H1 (cell line): ENCODE measurements around the gene GALC. TPM values are rescaled to one million over a fixed set of nuclear protein-coding genes. Genes with fewer than 3 reads are reported as not detected.

Experiments used
- CTCF ChIA-PET: fragments of 300-600 bp; sonication (Branson Sonifier 250); formaldehyde crosslinking; loops from one replicate; lab custom pipeline; 2021; ENCODE audit not compliant: partially characterized antibody; lab: Charles Lee
- POLR2A ChIA-PET: fragments of 300-600 bp; sonication (Branson Sonifier 250); formaldehyde crosslinking; loops from one replicate; lab custom pipeline; 2021; ENCODE audit warnings: inconsistent platforms; ENCODE audit not compliant: partially characterized antibody; lab: Charles Lee
- DNase-seq, 2 experiments: peaks; one replicate each; pipeline versions ENCODE4 v3.0.0 to v3.0.0-alpha.2; 2010 to 2022; ENCODE audit warnings: low spot score in 2 of 2, low read depth in 1 of 2, mixed read lengths in 1 of 2
- FAIRE-seq: peaks from 2 replicates; lab custom pipeline; 2011; peaks lifted over from hg19 to GRCh38; lab: Jason Lieb, UNC
- H2AFZ ChIP-seq: 2 replicates; pipeline ENCODE4 v1.8.1; 2012; ENCODE audit warnings: low read length, inconsistent platforms
- H2AK5ac ChIP-seq: 2 replicates; pipeline ENCODE4 v1.6.1; 2013; ENCODE audit warnings: low read depth, low read length
- H2BK120ac ChIP-seq: replicated peaks from 2 replicates; pipeline ENCODE3; 2013; ENCODE audit warnings: low read depth, low read length, inconsistent platforms
- H2BK12ac ChIP-seq: 2 replicates; pipeline ENCODE4 v1.6.1; 2013; ENCODE audit warnings: low read depth, low read length
- H2BK15ac ChIP-seq: 2 replicates; pipeline ENCODE4 v1.6.1; 2013; ENCODE audit warnings: low read length
- H2BK20ac ChIP-seq: 2 replicates; pipeline ENCODE4 v1.6.1; 2013; ENCODE audit warnings: low read length
- H2BK5ac ChIP-seq: 2 replicates; pipeline ENCODE4 v1.6.1; 2013; ENCODE audit warnings: low read depth, low read length
- H3K14ac ChIP-seq: 2 replicates; pipeline ENCODE4 v1.6.1; 2013; ENCODE audit warnings: inconsistent platforms; ENCODE audit not compliant: insufficient read length
- H3K18ac ChIP-seq: 2 replicates; pipeline ENCODE4 v1.6.1; 2013; ENCODE audit warnings: low read length; ENCODE audit errors: extremely low read depth
- H3K23ac ChIP-seq: 2 replicates; pipeline ENCODE4 v1.6.1; 2013; ENCODE audit warnings: inconsistent platforms; ENCODE audit not compliant: insufficient read length
- H3K23me2 ChIP-seq: 2 replicates; pipeline ENCODE4 v1.6.1; 2013; ENCODE audit warnings: low read depth, low read length
- H3K27ac ChIP-seq: 2 replicates; pipeline ENCODE4 v1.6.1; 2011; ENCODE audit warnings: low read depth, low read length, inconsistent platforms
- H3K27me3 ChIP-seq, 4 experiments: replicated peaks in 1 of 4; 1 replicate in 1 of 4; 2 replicates in 3 of 4; pipeline versions ENCODE4 v1.6.1 to v1.8.1; 2011 to 2013; ENCODE audit warnings: low read length in 3 of 4, mild to moderate bottlenecking in 3 of 4, inconsistent platforms in 2 of 4, mixed read lengths in 2 of 4, moderate library complexity in 1 of 4; ENCODE audit not compliant: control insufficient read depth in 3 of 4, insufficient read depth in 3 of 4; ENCODE audit errors: extremely low read depth in 1 of 4
- H3K36me3 ChIP-seq, 4 experiments: 2 replicates each; pipeline versions ENCODE4 v1.6.1 to v1.8.1; 2011 to 2013; ENCODE audit warnings: mild to moderate bottlenecking in 4 of 4, low read length in 3 of 4, moderate library complexity in 2 of 4, control low read depth in 1 of 4, inconsistent platforms in 1 of 4; ENCODE audit not compliant: insufficient read depth in 4 of 4, control insufficient read depth in 2 of 4
- H3K4ac ChIP-seq: replicated peaks from 2 replicates; pipeline ENCODE3; 2013; ENCODE audit warnings: low read length, low read depth, mixed read lengths, inconsistent platforms; ENCODE audit not compliant: insufficient read length
- H3K4me1 ChIP-seq, 4 experiments: replicated peaks in 1 of 4; 1 replicate in 1 of 4; 2 replicates in 3 of 4; pipeline versions ENCODE4 v1.6.1 to v1.8.1; 2011 to 2013; ENCODE audit warnings: low read length in 3 of 4, inconsistent platforms in 2 of 4, mixed read lengths in 1 of 4; ENCODE audit not compliant: insufficient read depth in 4 of 4, control insufficient read depth in 3 of 4
- H3K4me2 ChIP-seq, 2 experiments: 2 replicates each; pipeline versions ENCODE4 v1.6.1 to v1.8.1; 2011 to 2013; ENCODE audit warnings: low read depth in 2 of 2, low read length in 2 of 2, control low read depth in 1 of 2, inconsistent platforms in 1 of 2, mild to moderate bottlenecking in 1 of 2; ENCODE audit not compliant: insufficient read depth in 1 of 2
- H3K4me3 ChIP-seq, 4 experiments: fragments of 200-600, 300-600 bp in 1 of 4; sonication (generic), shearing (Covaris generic), sonication (Bioruptor Twin) in 1 of 4; 2 replicates each; pipeline versions ENCODE4 v1.5.1 to v1.8.1; 2011 to 2016; ENCODE audit warnings: low read length in 4 of 4, low read depth in 3 of 4, control low read depth in 2 of 4, inconsistent platforms in 2 of 4, mild to moderate bottlenecking in 2 of 4, mixed read lengths in 1 of 4, moderate library complexity in 1 of 4; ENCODE audit not compliant: insufficient read depth in 2 of 4; ENCODE audit errors: extremely low read depth in 1 of 4
- H3K56ac ChIP-seq: replicated peaks from 2 replicates; pipeline ENCODE3; 2013; ENCODE audit warnings: low read depth, mild to moderate bottlenecking, mixed read lengths, low read length, inconsistent platforms; ENCODE audit not compliant: insufficient read length
- H3K79me1 ChIP-seq: 2 replicates; pipeline ENCODE4 v1.6.1; 2013; ENCODE audit warnings: low read depth, low read length, control low read depth
- H3K79me2 ChIP-seq, 2 experiments: 2 replicates each; pipeline versions ENCODE4 v1.6.1 to v1.8.1; 2012 to 2013; ENCODE audit warnings: low read length in 2 of 2, mild to moderate bottlenecking in 2 of 2, inconsistent platforms in 1 of 2; ENCODE audit not compliant: insufficient read depth in 2 of 2, control insufficient read depth in 1 of 2
- H3K9ac ChIP-seq, 4 experiments: replicated peaks in 1 of 4; 1 replicate in 1 of 4; 2 replicates in 3 of 4; pipeline versions ENCODE4 v1.6.1 to v1.8.1; 2011 to 2013; ENCODE audit warnings: low read depth in 3 of 4, low read length in 3 of 4, control low read depth in 2 of 4, mild to moderate bottlenecking in 2 of 4, moderate library complexity in 2 of 4, inconsistent platforms in 1 of 4; ENCODE audit errors: extremely low read depth in 1 of 4
- H3K9me3 ChIP-seq, 2 experiments: 2 replicates each; pipeline versions ENCODE4 v1.6.1 to v1.8.1; 2012 to 2013; ENCODE audit warnings: mild to moderate bottlenecking in 2 of 2, moderate library complexity in 2 of 2, control low read depth in 1 of 2, inconsistent platforms in 1 of 2, low read depth in 1 of 2, low read length in 1 of 2, mixed read lengths in 1 of 2; ENCODE audit not compliant: insufficient read depth in 2 of 2
- H4K20me1 ChIP-seq, 2 experiments: replicated peaks in 1 of 2; 2 replicates each; pipeline versions ENCODE3 to v1.8.1; 2011 to 2013; ENCODE audit warnings: inconsistent platforms in 2 of 2, low read length in 2 of 2, mild to moderate bottlenecking in 1 of 2; ENCODE audit not compliant: insufficient read depth in 2 of 2, control insufficient read depth in 1 of 2
- H4K5ac ChIP-seq: 2 replicates; pipeline ENCODE4 v1.6.1; 2013; ENCODE audit warnings: low read length, low read depth, mixed read lengths, inconsistent platforms; ENCODE audit not compliant: insufficient read length
- H4K8ac ChIP-seq: 2 replicates; pipeline ENCODE4 v1.8.0; 2013; ENCODE audit warnings: mild to moderate bottlenecking, moderate library complexity, low read length, inconsistent platforms; ENCODE audit not compliant: insufficient read depth; ENCODE audit errors: extremely low read depth
- H4K91ac ChIP-seq: replicated peaks from 2 replicates; pipeline ENCODE3; 2013; ENCODE audit warnings: low read length, mixed read lengths, inconsistent platforms; ENCODE audit not compliant: insufficient read length
- HDAC6 ChIP-seq: IDR thresholded peaks from one replicate; pipeline ENCODE4 v1.7.1; 2012; ENCODE audit warnings: low read depth, mild to moderate bottlenecking, inconsistent platforms, low read length, moderate library complexity
- SAP30 ChIP-seq: fragments of 300-600 bp; sonication (generic); IDR thresholded peaks from 2 replicates; pipeline ENCODE4 v1.7.1; 2012; ENCODE audit warnings: low read length, moderate library complexity, mild to moderate bottlenecking, inconsistent platforms; ENCODE audit not compliant: insufficient read depth, insufficient replicate concordance
- TBP ChIP-seq: IDR thresholded peaks from 2 replicates; pipeline ENCODE4 v1.6.1; 2011; ENCODE audit warnings: low read depth, low read length, improper control_type of control experiment
- WGBS, 2 experiments: shearing (Covaris generic) in 1 of 2; methylation state at CpG; one replicate each; pipeline versions ENCODE4 v1.1.6 to v1.1.7; 2013 to 2015; ENCODE audit warnings: low lambda C conversion rate in 2 of 2, mixed read lengths in 2 of 2, inconsistent platforms in 1 of 2, low coverage in 1 of 2, missing lambda C conversion rate in 1 of 2; ENCODE audit not compliant: insufficient replicate concordance in 2 of 2, insufficient coverage in 1 of 2, insufficient read length in 1 of 2; ENCODE audit errors: extremely low coverage in 1 of 2, missing lambda C conversion rate in 1 of 2; 5-methylcytosine and 5-hydroxymethylcytosine counted together
- polyA plus RNA-seq, 7 experiments: library from polyadenylated mRNA; depleted of rRNA in 3 of 7; stranded (reverse) in 5 of 7; unstranded in 2 of 7; fragments of >200 nt in 5 of 7; fragments of 200-250 nt in 2 of 7; gene quantifications; 1 replicate in 5 of 7; 2 replicates in 1 of 7; 4 replicates in 1 of 7; pipeline versions ENCODE4 v1.2.1 to v1.2.3, GENCODE V29; 2011 to 2013; ENCODE audit warnings: missing spikeins in 2 of 7, mixed read lengths in 2 of 7
- total RNA-seq: library from RNA; stranded (reverse); fragmentation: NEBNext Ultra II Directional; extraction: Animal tissue kit (Norgen Biotek cat#: 25700); gene quantifications from 2 replicates; pipeline ENCODE4 v1.2.1, GENCODE V29; 2021

Gene GALC
- total and polyA plus RNA-seq, 2 of the 8 experiments (the other 6 are each of a cell fraction or from before 2014, with no cell fraction given): 6.1 to 12.3 TPM

- no peak overlapping the region for H3K14ac ChIP-seq
- H3K23me2 ChIP-seq: no peaks in the 10 kb centered on the region
- H3K4me1 ChIP-seq: no peaks in the 10 kb centered on the region
- H3K18ac ChIP-seq: no peak overlapping the region
- H4K5ac ChIP-seq: no peak overlapping the region
- no peak for DNase-seq
- no peaks in the 10 kb centered on the region for H3K36me3 ChIP-seq
- no peak overlapping the region for H2BK120ac ChIP-seq
- 94% methylated on average over 1 of the region's 1 CpG; no CpG with 5 or more reads in 1 of the 2 experiments for WGBS, 2 experiments
- H3K79me2 ChIP-seq: no peaks in the 10 kb centered on the region
- no peaks in the 10 kb centered on the region for H3K9me3 ChIP-seq
- no peak overlapping the region for H4K8ac ChIP-seq
- POLR2A ChIA-PET: no interaction called here
- no peak overlapping the region for H2BK12ac ChIP-seq
- CTCF ChIA-PET: interaction anchor here (1.2 kb wide), 1 partner anchor 178 kb away, joined by 3 read pairs; no protein-coding TSS in a partner anchor
- no peak overlapping the region for H3K9ac ChIP-seq
- no peak overlapping the region for H2BK20ac ChIP-seq
- H2BK15ac ChIP-seq: no peak overlapping the region
- H3K4me3 ChIP-seq: no peak overlapping the region
- no peak overlapping the region for H3K4me2 ChIP-seq
- no peak overlapping the region for H2BK5ac ChIP-seq
- no peak overlapping the region for H2AFZ ChIP-seq
- no peak overlapping the region for H4K91ac ChIP-seq
- H3K27me3 ChIP-seq: no peaks in the 10 kb centered on the region
- H2AK5ac ChIP-seq: no peak overlapping the region
- no peaks in the 10 kb centered on the region for H4K20me1 ChIP-seq
- no peaks in the 10 kb centered on the region for H3K79me1 ChIP-seq
- no peak overlapping the region for H3K4ac ChIP-seq
- FAIRE-seq: no peak
- H3K23ac ChIP-seq: no peak overlapping the region
- no peak overlapping the region for H3K56ac ChIP-seq
- H3K27ac ChIP-seq: no peak overlapping the region
- no peak for TF ChIP-seq TBP
- TF ChIP-seq HDAC6: no peak
- no peak for TF ChIP-seq SAP30
Measured at GRCh38 chr14:88009486-88009885, 16.5 kb upstream of the GALC start.
